HCT116 (cell line): ENCODE results near the gene NXT1. TPM values are rescaled to one million over a fixed set of nuclear protein-coding genes. Genes with fewer than 3 reads are reported as not detected.

Experiments
- ATAC-seq: fragments of 200-7000 bp; cut with Tn5 transposase; 2 replicates; pipeline ENCODE4 v1.9.1; 2020; ENCODE audit warnings: mild to moderate bottlenecking, moderate library complexity
- BruUV-seq: library from RNA; stranded (reverse); fragments of 400-500 nt; replicated peaks from 2 replicates; lab custom pipeline; 2021; lab: Mats Ljungman, UMichigan
- CTCF ChIA-PET: fragments of 300-600 bp; sonication (Branson Sonifier 250); formaldehyde crosslinking; loops from one replicate; lab custom pipeline; 2021; ENCODE audit warnings: antibody characterized with exemption; lab: Charles Lee
- POLR2A ChIA-PET: fragments of 300-600, 350-600 bp; sonication (Branson Sonifier 250); formaldehyde crosslinking; loops from one replicate; lab custom pipeline; 2021; ENCODE audit warnings: antibody characterized with exemption; lab: Charles Lee
- RAD21 ChIA-PET, 2 experiments: fragments of 300-600 bp; sonication (Branson Sonifier 250); formaldehyde crosslinking; loops; one replicate each; lab custom pipeline; 2023; ENCODE audit warnings: low total read pairs in 2 of 2; ENCODE audit not compliant: uncharacterized antibody in 2 of 2, unreplicated experiment in 2 of 2, low non-redundant PET in 1 of 2; lab: Charles Lee
- DNase-seq: peaks from one replicate; pipeline ENCODE4 v3.0.0-alpha.2; 2010; ENCODE audit warnings: low read depth, low spot score
- H2AFZ ChIP-seq: fragments of 200-600 bp; shearing (Covaris generic), sonication (generic); 2 replicates; pipeline ENCODE4 v1.6.1; 2017; ENCODE audit warnings: low read depth, mixed run types, mixed read lengths, antibody characterized with exemption, low read length; ENCODE audit not compliant: poor library complexity, severe bottlenecking
- H3K27ac ChIP-seq: 2 replicates; pipeline ENCODE4 v1.5.1; 2012; ENCODE audit warnings: low read depth, low read length
- H3K27me3 ChIP-seq: fragments of 200-600 bp; sonication (generic); 2 replicates; pipeline ENCODE4 v1.6.1; 2016; ENCODE audit warnings: mixed run types, low read length, mixed read lengths; ENCODE audit not compliant: insufficient read depth
- H3K36me3 ChIP-seq, 2 experiments: fragments of 200-500 bp in 1 of 2; fragments of 200-600 bp in 1 of 2; sonication (Bioruptor generic) in 1 of 2; sonication (generic) in 1 of 2; 2 replicates each; pipeline versions ENCODE4 v1.5.1 to v1.6.1; 2014 to 2016; ENCODE audit warnings: low read length in 2 of 2, inconsistent platforms in 1 of 2, mixed read lengths in 1 of 2, mixed run types in 1 of 2; ENCODE audit not compliant: insufficient read depth in 2 of 2, control insufficient read depth in 1 of 2
- H3K4me1 ChIP-seq, 2 experiments: fragments of 200-600 bp in 1 of 2; sonication (generic) in 1 of 2; 2 replicates each; pipeline versions ENCODE4 v1.5.1 to v1.6.1; 2012 to 2017; ENCODE audit warnings: low read length in 2 of 2, inconsistent platforms in 1 of 2, mild to moderate bottlenecking in 1 of 2, mixed read lengths in 1 of 2, mixed run types in 1 of 2, moderate library complexity in 1 of 2; ENCODE audit not compliant: insufficient read depth in 2 of 2, control insufficient read depth in 1 of 2
- H3K4me2 ChIP-seq: fragments of 200-600 bp; sonication (generic); 2 replicates; pipeline ENCODE4 v1.6.1; 2017; ENCODE audit warnings: mixed run types, low read length, mixed read lengths
- H3K4me3 ChIP-seq, 2 experiments: fragments of 200-600 bp in 1 of 2; sonication (generic) in 1 of 2; replicated peaks in 1 of 2; 2 replicates each; pipeline ENCODE4 v1.5.1; 2011 to 2016; ENCODE audit warnings: low read length in 2 of 2, control low read depth in 1 of 2, low read depth in 1 of 2, mild to moderate bottlenecking in 1 of 2, mixed read lengths in 1 of 2, mixed run types in 1 of 2
- H3K79me2 ChIP-seq: fragments of 200-600 bp; sonication (generic); 2 replicates; pipeline ENCODE4 v1.6.1; 2017; ENCODE audit warnings: mild to moderate bottlenecking, mixed run types, low read length, moderate library complexity, mixed read lengths; ENCODE audit not compliant: insufficient read depth
- H3K9ac ChIP-seq: fragments of 200-600 bp; sonication (generic); 2 replicates; pipeline ENCODE4 v1.6.1; 2016; ENCODE audit warnings: low read length, mixed read lengths
- H3K9me2 ChIP-seq: fragments of 200-600 bp; sonication (generic), shearing (Covaris generic); 2 replicates; pipeline ENCODE4 v1.6.1; 2017; ENCODE audit warnings: mixed run types, mild to moderate bottlenecking, moderate library complexity; ENCODE audit not compliant: insufficient read depth
- H3K9me3 ChIP-seq, 2 experiments: fragments of 200-500 bp in 1 of 2; fragments of 200-600 bp in 1 of 2; sonication (Bioruptor generic) in 1 of 2; sonication (generic) in 1 of 2; 2 replicates each; pipeline ENCODE4 v1.6.1; 2014 to 2017; ENCODE audit warnings: low read length in 2 of 2, mixed read lengths in 2 of 2, inconsistent platforms in 1 of 2, low read depth in 1 of 2, mild to moderate bottlenecking in 1 of 2, mixed run types in 1 of 2, moderate library complexity in 1 of 2; ENCODE audit not compliant: control insufficient read depth in 1 of 2, insufficient read depth in 1 of 2
- H4K20me1 ChIP-seq: fragments of 200-600 bp; sonication (generic), shearing (Covaris generic); 2 replicates; pipeline ENCODE4 v1.6.1; 2017; ENCODE audit warnings: mixed run types, mild to moderate bottlenecking, moderate library complexity; ENCODE audit not compliant: insufficient read depth
- CEBPB ChIP-seq: IDR thresholded peaks from 2 replicates; pipeline ENCODE4 v1.6.1; 2012; ENCODE audit warnings: low read depth
- EZH2 ChIP-seq: fragments of 200-600 bp; sonication (generic); IDR thresholded peaks from 2 replicates; pipeline ENCODE4 v1.6.1; 2017; ENCODE audit warnings: antibody characterized with exemption, mixed run types
- EZH2phosphoT487 ChIP-seq: fragments of 200-600 bp; IDR thresholded peaks from 2 replicates; pipeline ENCODE4 v1.6.1; 2018; ENCODE audit warnings: antibody characterized with exemption, borderline replicate concordance
- POLR2A ChIP-seq: IDR thresholded peaks from 2 replicates; pipeline ENCODE4 v1.7.0; 2011; ENCODE audit warnings: borderline replicate concordance; ENCODE audit not compliant: insufficient read depth, insufficient read length; ENCODE audit errors: extremely low read depth
- RAD21 ChIP-seq: IDR thresholded peaks from 2 replicates; pipeline ENCODE4 v1.6.1; 2012; ENCODE audit warnings: low read depth, mild to moderate bottlenecking
- TCF7L2 ChIP-seq: IDR thresholded peaks from 2 replicates; pipeline ENCODE4 v1.7.0; 2011; ENCODE audit warnings: borderline replicate concordance, inconsistent platforms; ENCODE audit not compliant: insufficient read depth, insufficient read length; ENCODE audit errors: extremely low read depth
- ZFX ChIP-seq: fragments of 450-650 bp; IDR thresholded peaks from 2 replicates; pipeline ENCODE4 v1.6.1; 2017
- ZNF274 ChIP-seq: fragments of 200-500 bp; sonication (Bioruptor generic); IDR thresholded peaks from 2 replicates; pipeline ENCODE4 v1.6.1; 2014; ENCODE audit warnings: mild to moderate bottlenecking, low read depth, low read length, inconsistent platforms
- intact Hi-C: fragments of 100-400 bp; cut with micrococcal nuclease; formaldehyde crosslinking; loops from 2 replicates; pipeline ENCODE4 v1.10.0; 2022
- total RNA-seq: library from RNA; stranded (reverse); gene quantifications from one replicate; pipeline ENCODE4 v1.2.1, GENCODE V29; 2021; ENCODE audit not compliant: unreplicated experiment
- TF ChIP-seq, protein P1 (sequence below): IDR thresholded peaks from 2 replicates; pipeline ENCODE4 v1.6.1; 2012; ENCODE audit warnings: low read depth
- TF ChIP-seq, protein P2 (sequence below): IDR thresholded peaks from 2 replicates; pipeline ENCODE4 v1.6.1; 2012
- TF ChIP-seq, protein P3 (sequence below): IDR thresholded peaks from 2 replicates; pipeline ENCODE4 v1.6.1; 2012
- TF ChIP-seq, protein P4 (sequence below): IDR thresholded peaks from 2 replicates; pipeline ENCODE4 v1.6.1; 2011; ENCODE audit warnings: mild to moderate bottlenecking, low read length, moderate library complexity; ENCODE audit not compliant: insufficient replicate concordance; ENCODE audit errors: extremely low read depth

Gene NXT1
- total RNA-seq, 1 experiment from 2014 or later, result 29.9 TPM

DNA sequence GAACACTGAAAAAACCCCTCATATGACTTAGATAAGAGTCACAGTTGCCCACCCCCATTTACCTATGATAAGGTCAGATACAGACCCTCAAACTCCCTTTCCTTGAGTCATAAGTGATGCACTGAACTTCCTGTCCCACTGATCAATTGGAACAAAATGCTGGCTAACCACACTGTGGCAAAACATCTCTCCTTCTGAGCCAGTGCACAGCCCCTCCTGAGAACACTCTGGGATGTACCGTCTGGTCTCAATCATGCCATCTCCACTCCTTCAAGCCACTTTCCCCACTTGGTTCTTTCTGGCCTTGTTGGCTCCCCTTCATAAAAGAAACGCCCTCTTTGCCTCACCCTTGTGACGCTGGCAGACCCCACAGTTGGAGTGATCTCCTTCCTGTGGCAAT lies 42.6 kb upstream of the NXT1 start (continued):
- TF ChIP-seq TCF7L2 (no peak), POLR2A (no peak), EZH2 (no peak)

DNA sequence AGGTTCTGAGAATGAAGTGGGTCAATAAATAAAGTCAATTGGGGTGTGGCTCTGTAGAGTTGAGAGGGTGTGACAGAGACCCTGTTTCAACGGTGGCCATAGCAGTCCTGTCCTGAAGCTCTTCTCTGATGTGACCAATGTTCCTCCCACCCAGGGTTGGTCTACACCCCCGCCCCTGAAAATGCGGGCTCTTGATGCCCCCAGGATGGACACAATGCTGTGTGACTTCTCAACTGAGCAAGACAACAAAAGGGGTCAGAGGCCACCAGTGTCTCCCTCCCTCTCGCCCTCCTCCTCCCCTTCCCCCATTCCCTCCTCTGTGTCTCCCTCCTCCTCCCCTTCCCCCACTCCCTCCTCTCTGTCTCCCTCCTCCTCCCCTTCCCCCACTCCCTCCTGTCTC lies 41.7 kb upstream of the NXT1 start:
- no peaks in the 10 kb centered on the region for H3K36me3 ChIP-seq
- no peaks in the 10 kb centered on the region for H3K4me1 ChIP-seq
- ChIA-PET POLR2A (no interaction called here), RAD21 (no interaction called here), CTCF (no interaction called here)
- no peaks in the 10 kb centered on the region for H4K20me1 ChIP-seq
- H3K4me2 ChIP-seq, result no peak overlapping the region
- intact Hi-C loops, result no loop called here
- no peak overlapping the region for H3K9ac ChIP-seq
- peaks cover 31% of the 10 kb centered on the region for H3K27me3 ChIP-seq
- ATAC-seq (no peak), DNase-seq (no peak)
- no peaks in the 10 kb centered on the region for H3K9me3 ChIP-seq
- no peaks in the 10 kb centered on the region for H3K79me2 ChIP-seq
- no peaks in the 10 kb centered on the region for H3K9me2 ChIP-seq
- no peak overlapping the region for H3K27ac ChIP-seq
- no TSS peak for BruUV-seq
- no peak overlapping the region for H3K4me3 ChIP-seq
- TF ChIP-seq ZFX, result no peak
- TF ChIP-seq, protein P1, sequence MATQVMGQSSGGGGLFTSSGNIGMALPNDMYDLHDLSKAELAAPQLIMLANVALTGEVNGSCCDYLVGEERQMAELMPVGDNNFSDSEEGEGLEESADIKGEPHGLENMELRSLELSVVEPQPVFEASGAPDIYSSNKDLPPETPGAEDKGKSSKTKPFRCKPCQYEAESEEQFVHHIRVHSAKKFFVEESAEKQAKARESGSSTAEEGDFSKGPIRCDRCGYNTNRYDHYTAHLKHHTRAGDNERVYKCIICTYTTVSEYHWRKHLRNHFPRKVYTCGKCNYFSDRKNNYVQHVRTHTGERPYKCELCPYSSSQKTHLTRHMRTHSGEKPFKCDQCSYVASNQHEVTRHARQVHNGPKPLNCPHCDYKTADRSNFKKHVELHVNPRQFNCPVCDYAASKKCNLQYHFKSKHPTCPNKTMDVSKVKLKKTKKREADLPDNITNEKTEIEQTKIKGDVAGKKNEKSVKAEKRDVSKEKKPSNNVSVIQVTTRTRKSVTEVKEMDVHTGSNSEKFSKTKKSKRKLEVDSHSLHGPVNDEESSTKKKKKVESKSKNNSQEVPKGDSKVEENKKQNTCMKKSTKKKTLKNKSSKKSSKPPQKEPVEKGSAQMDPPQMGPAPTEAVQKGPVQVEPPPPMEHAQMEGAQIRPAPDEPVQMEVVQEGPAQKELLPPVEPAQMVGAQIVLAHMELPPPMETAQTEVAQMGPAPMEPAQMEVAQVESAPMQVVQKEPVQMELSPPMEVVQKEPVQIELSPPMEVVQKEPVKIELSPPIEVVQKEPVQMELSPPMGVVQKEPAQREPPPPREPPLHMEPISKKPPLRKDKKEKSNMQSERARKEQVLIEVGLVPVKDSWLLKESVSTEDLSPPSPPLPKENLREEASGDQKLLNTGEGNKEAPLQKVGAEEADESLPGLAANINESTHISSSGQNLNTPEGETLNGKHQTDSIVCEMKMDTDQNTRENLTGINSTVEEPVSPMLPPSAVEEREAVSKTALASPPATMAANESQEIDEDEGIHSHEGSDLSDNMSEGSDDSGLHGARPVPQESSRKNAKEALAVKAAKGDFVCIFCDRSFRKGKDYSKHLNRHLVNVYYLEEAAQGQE, result no peak
- no peak for TF ChIP-seq RAD21
- TF ChIP-seq CEBPB, result no peak
- TF ChIP-seq, protein P2, sequence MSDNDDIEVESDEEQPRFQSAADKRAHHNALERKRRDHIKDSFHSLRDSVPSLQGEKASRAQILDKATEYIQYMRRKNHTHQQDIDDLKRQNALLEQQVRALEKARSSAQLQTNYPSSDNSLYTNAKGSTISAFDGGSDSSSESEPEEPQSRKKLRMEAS, result no peak
- no peak for TF ChIP-seq EZH2
- TF ChIP-seq, protein P3, sequence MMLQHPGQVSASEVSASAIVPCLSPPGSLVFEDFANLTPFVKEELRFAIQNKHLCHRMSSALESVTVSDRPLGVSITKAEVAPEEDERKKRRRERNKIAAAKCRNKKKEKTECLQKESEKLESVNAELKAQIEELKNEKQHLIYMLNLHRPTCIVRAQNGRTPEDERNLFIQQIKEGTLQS, result no peak
- TF ChIP-seq, protein P4, sequence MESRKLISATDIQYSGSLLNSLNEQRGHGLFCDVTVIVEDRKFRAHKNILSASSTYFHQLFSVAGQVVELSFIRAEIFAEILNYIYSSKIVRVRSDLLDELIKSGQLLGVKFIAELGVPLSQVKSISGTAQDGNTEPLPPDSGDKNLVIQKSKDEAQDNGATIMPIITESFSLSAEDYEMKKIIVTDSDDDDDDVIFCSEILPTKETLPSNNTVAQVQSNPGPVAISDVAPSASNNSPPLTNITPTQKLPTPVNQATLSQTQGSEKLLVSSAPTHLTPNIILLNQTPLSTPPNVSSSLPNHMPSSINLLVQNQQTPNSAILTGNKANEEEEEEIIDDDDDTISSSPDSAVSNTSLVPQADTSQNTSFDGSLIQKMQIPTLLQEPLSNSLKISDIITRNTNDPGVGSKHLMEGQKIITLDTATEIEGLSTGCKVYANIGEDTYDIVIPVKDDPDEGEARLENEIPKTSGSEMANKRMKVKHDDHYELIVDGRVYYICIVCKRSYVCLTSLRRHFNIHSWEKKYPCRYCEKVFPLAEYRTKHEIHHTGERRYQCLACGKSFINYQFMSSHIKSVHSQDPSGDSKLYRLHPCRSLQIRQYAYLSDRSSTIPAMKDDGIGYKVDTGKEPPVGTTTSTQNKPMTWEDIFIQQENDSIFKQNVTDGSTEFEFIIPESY, result no peak
- TF ChIP-seq ZNF274, result no peak
- TF ChIP-seq EZH2phosphoT487, result no peak
- no peak overlapping the region for H2AFZ ChIP-seq
